ENCODE results near the gene KRTAP4-5. TPM values are rescaled to one million over a fixed set of nuclear protein-coding genes. Genes with fewer than 3 reads are reported as not detected.

KRTAP4-5 gene
- total RNA-seq, 1 experiment from 2014 or later: not detected

GRCh38 chr17:41133880-41134735 is 15.5 kb downstream of the KRTAP4-5 start:
- CTCF ChIA-PET: no interaction called here
- H3K27me3 Mint-ChIP-seq (ENCODE audit: unreplicated experiment): no peaks in the 10 kb centered on the region
- no peaks in the 10 kb centered on the region for H3K36me3 Mint-ChIP-seq (ENCODE audit: insufficient read depth, unreplicated experiment)
- intact Hi-C loops (cut with micrococcal nuclease; ENCODE audit: unreplicated experiment): loop anchor here (5.0 kb wide), 1 partner anchor 177 kb away; no protein-coding TSS in a partner anchor
- no peak for DNase-seq
- H3K4me1 Mint-ChIP-seq (ENCODE audit: low read depth, unreplicated experiment): peaks cover 44% of the 10 kb centered on the region
- peaks cover 9% of the 10 kb centered on the region for H3K9me3 Mint-ChIP-seq (ENCODE audit: low read depth, unreplicated experiment)
- TF ChIP-seq CTCF (IDR thresholded peaks at IDR 0.05; ENCODE audit: unreplicated experiment): no peak
- H3K4me3 Mint-ChIP-seq (ENCODE audit: low read depth, unreplicated experiment): no peak overlapping the region
- peak overlapping the region; percentile 24 for H3K27ac Mint-ChIP-seq (ENCODE audit: unreplicated experiment)
- BruUV-seq (replicated peaks): no TSS peak

GRCh38 chr17:41131979-41132378 is 17.6 kb downstream of the KRTAP4-5 start:
- TF ChIP-seq CTCF (IDR thresholded peaks at IDR 0.05; ENCODE audit: unreplicated experiment): no peak
- CTCF ChIA-PET: interaction anchor here (0.5 to 1.5 kb wide), 9 partner anchors 9 to 992 kb away, joined by 3 to 8 read pairs (median 3); partner anchors contain the start of genes CASC3 and KRTAP4-6
- Mint-ChIP-seq H3K9me3 (ENCODE audit: low read depth, unreplicated experiment) (peaks cover 4% of the 10 kb centered on the region), H3K4me3 (ENCODE audit: low read depth, unreplicated experiment) (no peak overlapping the region), H3K36me3 (ENCODE audit: insufficient read depth, unreplicated experiment) (no peaks in the 10 kb centered on the region), H3K27ac (ENCODE audit: unreplicated experiment) (peak overlapping the region; percentile 57), H3K27me3 (ENCODE audit: unreplicated experiment) (no peaks in the 10 kb centered on the region), H3K4me1 (ENCODE audit: low read depth, unreplicated experiment) (peaks cover 44% of the 10 kb centered on the region)
- intact Hi-C loops (cut with micrococcal nuclease; ENCODE audit: unreplicated experiment): loop anchor here (5.0 kb wide), 1 partner anchor 175 kb away; no protein-coding TSS in a partner anchor
- no TSS peak for BruUV-seq (replicated peaks)
- DNase-seq: no peak

DNA sequence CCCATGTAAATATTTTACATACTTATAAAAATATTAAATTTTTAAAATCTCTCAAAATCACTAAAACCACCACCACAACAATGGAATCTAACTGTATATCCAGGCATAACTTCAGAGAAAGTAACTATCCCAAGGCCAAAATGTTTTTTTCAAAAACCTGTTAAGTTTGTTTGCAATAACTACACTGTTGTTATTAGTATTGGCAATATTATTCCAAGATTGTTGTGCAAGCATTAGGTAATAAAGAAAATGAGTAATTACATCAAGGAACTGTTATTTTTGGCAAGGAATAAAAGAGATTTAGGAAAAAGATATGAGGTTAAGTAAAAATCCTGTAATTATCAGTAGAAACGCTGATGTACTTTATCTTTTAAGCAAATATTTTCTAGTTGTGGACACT is 22.3 kb downstream of the KRTAP4-5 start:
- H3K4me1 Mint-ChIP-seq (ENCODE audit: low read depth, unreplicated experiment): peaks cover 37% of the 10 kb centered on the region
- no peak overlapping the region for H3K27ac Mint-ChIP-seq (ENCODE audit: unreplicated experiment)
- no peak for TF ChIP-seq CTCF (IDR thresholded peaks at IDR 0.05; ENCODE audit: unreplicated experiment)
- peaks cover 4% of the 10 kb centered on the region for H3K9me3 Mint-ChIP-seq (ENCODE audit: low read depth, unreplicated experiment)
- no peaks in the 10 kb centered on the region for H3K27me3 Mint-ChIP-seq (ENCODE audit: unreplicated experiment)
- intact Hi-C loops (cut with micrococcal nuclease; ENCODE audit: unreplicated experiment): no loop called here
- CTCF ChIA-PET: no interaction called here
- DNase-seq: no peak
- no peak overlapping the region for H3K4me3 Mint-ChIP-seq (ENCODE audit: low read depth, unreplicated experiment)
- no TSS peak for BruUV-seq (replicated peaks)
- H3K36me3 Mint-ChIP-seq (ENCODE audit: insufficient read depth, unreplicated experiment): no peaks in the 10 kb centered on the region

DNA sequence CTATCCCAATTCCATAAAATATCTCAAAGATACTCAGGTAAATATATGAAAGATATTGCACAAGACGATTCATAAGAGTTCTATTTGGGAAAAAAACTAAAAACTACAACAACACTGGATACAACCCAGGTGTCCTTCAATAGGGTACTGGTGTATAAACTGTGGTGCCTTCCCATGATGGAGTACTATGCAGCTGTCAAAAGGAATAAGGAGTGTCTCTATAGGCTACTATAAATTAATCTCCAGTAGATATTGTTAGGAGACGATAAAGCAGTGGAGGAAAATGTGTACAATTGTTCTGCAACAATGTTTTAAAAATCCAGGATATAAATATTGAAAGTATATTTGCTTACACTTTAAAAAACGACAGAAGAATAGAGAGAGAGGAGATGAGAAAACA is 23.2 kb downstream of the KRTAP4-5 start:
- Mint-ChIP-seq H3K36me3 (ENCODE audit: insufficient read depth, unreplicated experiment) (no peaks in the 10 kb centered on the region), H3K4me3 (ENCODE audit: low read depth, unreplicated experiment) (no peak overlapping the region), H3K4me1 (ENCODE audit: low read depth, unreplicated experiment) (peaks cover 27% of the 10 kb centered on the region), H3K27me3 (ENCODE audit: unreplicated experiment) (no peaks in the 10 kb centered on the region), H3K9me3 (ENCODE audit: low read depth, unreplicated experiment) (peaks cover 6% of the 10 kb centered on the region), H3K27ac (ENCODE audit: unreplicated experiment) (no peak overlapping the region)
- no peak for DNase-seq
- no TSS peak for BruUV-seq (replicated peaks)
- CTCF ChIA-PET: interaction anchor here (0.6 kb wide), 1 partner anchor 38 kb away, joined by 3 read pairs; no protein-coding TSS in a partner anchor
- intact Hi-C loops (cut with micrococcal nuclease; ENCODE audit: unreplicated experiment): no loop called here
- no peak for TF ChIP-seq CTCF (IDR thresholded peaks at IDR 0.05; ENCODE audit: unreplicated experiment)

Data from Calu3 (cell line).